Lower leg skin (tissue), 3 donors: ENCODE results near the gene CCDC28B.

ENCODE experiments used
- POLR2A ChIP-seq, 2 donors: fragments of 450-650 bp; IDR thresholded peaks; one replicate each; pipeline ENCODE4 v1.6.1; 2016 to 2017; ENCODE audit warnings: antibody characterized with exemption in 2 of 2, mild to moderate bottlenecking in 1 of 2, moderate library complexity in 1 of 2
- TF ChIP-seq, protein P1 (sequence below), 3 donors: fragments of 450-650 bp; IDR thresholded peaks; one replicate each; pipeline ENCODE4 v1.5.1; 2016; ENCODE audit warnings: antibody characterized with exemption in 3 of 3, mild to moderate bottlenecking in 3 of 3, moderate library complexity in 2 of 3

DNA sequence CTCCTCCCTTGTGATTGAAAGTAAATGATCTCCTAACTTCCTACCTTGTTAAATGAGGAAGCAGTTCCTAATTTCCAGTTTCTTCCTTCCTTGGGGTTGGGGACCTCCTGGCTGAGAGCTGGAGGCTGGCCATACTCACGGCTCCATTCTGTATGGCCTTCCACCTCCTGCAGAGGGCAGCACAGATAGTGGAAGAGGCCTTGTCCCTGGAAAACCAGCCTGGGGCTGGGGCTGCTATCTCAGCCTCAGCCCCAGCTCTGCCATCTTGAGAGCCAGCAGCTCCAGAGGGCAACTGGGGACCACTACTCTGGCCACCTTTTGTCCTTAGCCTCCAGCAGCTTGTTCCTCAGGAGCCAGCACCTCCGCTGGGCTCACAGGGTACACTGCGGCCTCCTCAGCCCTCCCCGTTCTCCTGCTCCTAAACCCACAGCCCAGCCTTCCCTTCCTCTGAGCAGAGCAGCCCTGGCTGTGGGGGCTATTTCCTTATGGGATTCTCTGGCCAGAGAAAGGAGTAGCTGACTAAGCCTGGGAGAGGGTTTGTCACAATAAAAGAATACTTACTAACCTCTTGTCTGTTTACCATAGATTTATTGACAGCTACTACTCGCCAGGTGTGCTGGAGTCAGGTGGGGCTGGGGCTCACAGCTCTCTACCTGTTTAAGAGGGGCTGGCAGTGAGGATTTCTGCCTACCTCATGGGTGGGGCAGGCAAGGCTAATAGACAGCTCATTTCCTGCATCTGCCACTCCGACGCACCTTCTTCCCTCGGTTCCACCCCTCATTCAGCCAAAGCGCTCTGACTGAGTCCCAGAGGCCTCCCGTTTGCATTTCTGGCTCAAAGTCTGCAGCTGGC is 15.5 kb downstream of the CCDC28B start:
- TF ChIP-seq, protein P1, sequence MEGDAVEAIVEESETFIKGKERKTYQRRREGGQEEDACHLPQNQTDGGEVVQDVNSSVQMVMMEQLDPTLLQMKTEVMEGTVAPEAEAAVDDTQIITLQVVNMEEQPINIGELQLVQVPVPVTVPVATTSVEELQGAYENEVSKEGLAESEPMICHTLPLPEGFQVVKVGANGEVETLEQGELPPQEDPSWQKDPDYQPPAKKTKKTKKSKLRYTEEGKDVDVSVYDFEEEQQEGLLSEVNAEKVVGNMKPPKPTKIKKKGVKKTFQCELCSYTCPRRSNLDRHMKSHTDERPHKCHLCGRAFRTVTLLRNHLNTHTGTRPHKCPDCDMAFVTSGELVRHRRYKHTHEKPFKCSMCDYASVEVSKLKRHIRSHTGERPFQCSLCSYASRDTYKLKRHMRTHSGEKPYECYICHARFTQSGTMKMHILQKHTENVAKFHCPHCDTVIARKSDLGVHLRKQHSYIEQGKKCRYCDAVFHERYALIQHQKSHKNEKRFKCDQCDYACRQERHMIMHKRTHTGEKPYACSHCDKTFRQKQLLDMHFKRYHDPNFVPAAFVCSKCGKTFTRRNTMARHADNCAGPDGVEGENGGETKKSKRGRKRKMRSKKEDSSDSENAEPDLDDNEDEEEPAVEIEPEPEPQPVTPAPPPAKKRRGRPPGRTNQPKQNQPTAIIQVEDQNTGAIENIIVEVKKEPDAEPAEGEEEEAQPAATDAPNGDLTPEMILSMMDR (IDR thresholded peaks at IDR 0.05), result no peak
- no peak for TF ChIP-seq POLR2A (IDR thresholded peaks at IDR 0.05)
